ENCODE data around the gene CHORDC1.
"Not testable (repeated sequence)": the region's sequence is repeated elsewhere in the genome, so short reads cannot be mapped to it uniquely, and the experiment has no call there.

The CHORDC1 gene

GRCh38 chr11:90213322-90213721 is 9.5 kb downstream of the CHORDC1 start:
- no peak for DNase-seq

- DNase-seq, result no peak
Observed at GRCh38 chr11:90208857-90209256, 14.0 kb downstream of the CHORDC1 start.

- not testable (repeated sequence) for DNase-seq
Observed at GRCh38 chr11:90207992-90208391, 14.9 kb downstream of the CHORDC1 start.

GRCh38 chr11:90204832-90205646 is 17.8 kb downstream of the CHORDC1 start:
- DNase-seq, result peak; percentile 79

GRCh38 chr11:90204407-90204806 is 18.4 kb downstream of the CHORDC1 start:
- no peak for DNase-seq

- no peak for DNase-seq
Observed at GRCh38 chr11:90202342-90202741, 20.5 kb downstream of the CHORDC1 start.

GRCh38 chr11:90197377-90197776 is 25.5 kb downstream of the CHORDC1 start:
- DNase-seq, result no peak

- DNase-seq, result no peak
Observed at GRCh38 chr11:90192869-90193582, 29.8 kb downstream of the CHORDC1 start.

GRCh38 chr11:90189011-90189410 is 33.8 kb downstream of the CHORDC1 start:
- DNase-seq, result no peak

- no peak for DNase-seq
Observed at GRCh38 chr11:90187839-90188238, 35.0 kb downstream of the CHORDC1 start.

- no peak for DNase-seq
Observed at GRCh38 chr11:90179923-90180322, 42.9 kb downstream of the CHORDC1 start.

- DNase-seq, result no peak
Observed at GRCh38 chr11:90178751-90179150, 44.1 kb downstream of the CHORDC1 start.

GRCh38 chr11:90176069-90176468 is 46.8 kb downstream of the CHORDC1 start:
- DNase-seq, result no peak

- DNase-seq, result no peak
Observed at GRCh38 chr11:90171359-90171758, 51.5 kb downstream of the CHORDC1 start.

GRCh38 chr11:90168571-90168970 is 54.3 kb downstream of the CHORDC1 start:
- no peak for DNase-seq

GRCh38 chr11:90167704-90168103 is 55.1 kb downstream of the CHORDC1 start:
- not testable (repeated sequence) for DNase-seq

GRCh38 chr11:90166982-90167573 is 55.8 kb downstream of the CHORDC1 start:
- DNase-seq, result not testable (repeated sequence)
